Fibroblast of lung (primary cell): ENCODE measurements around the gene BCAT1.

Source experiments
- EZH2 ChIP-seq: IDR thresholded peaks from 2 replicates; pipeline ENCODE4 v1.5.1; 2012; ENCODE audit warnings: low read length, control low read depth, mild to moderate bottlenecking; ENCODE audit errors: missing control alignments
- TF ChIP-seq, protein P1 (sequence below), 2 donors: IDR thresholded peaks in 1 of 2; conservative IDR thresholded peaks in 1 of 2; 1 replicate in 1 of 2; 2 replicates in 1 of 2; pipeline ENCODE4 v1.5.1; 2011 to 2012; ENCODE audit warnings: low read length in 2 of 2, control low read depth in 1 of 2, inconsistent platforms in 1 of 2, low read depth in 1 of 2, mild to moderate bottlenecking in 1 of 2

DNA sequence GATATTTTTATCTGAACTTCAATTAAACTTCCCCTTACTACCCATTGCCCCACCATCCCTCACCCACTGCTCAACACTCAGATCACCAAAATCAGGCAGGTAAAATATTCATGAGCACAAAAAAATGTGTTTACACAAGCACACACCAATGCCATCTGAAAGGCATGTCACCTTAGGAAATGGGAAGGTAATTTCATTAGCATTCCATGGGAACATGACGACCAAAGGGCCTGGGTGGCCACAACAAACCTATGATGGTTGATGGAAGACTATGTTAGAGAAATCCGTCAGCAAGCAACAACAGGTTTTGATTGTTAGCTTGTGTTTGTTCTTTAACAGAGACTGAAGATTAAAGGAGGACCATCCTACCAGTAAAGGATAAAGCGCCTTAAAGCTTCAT lies 97.6 kb downstream of the BCAT1 start:
- TF ChIP-seq, protein P1, sequence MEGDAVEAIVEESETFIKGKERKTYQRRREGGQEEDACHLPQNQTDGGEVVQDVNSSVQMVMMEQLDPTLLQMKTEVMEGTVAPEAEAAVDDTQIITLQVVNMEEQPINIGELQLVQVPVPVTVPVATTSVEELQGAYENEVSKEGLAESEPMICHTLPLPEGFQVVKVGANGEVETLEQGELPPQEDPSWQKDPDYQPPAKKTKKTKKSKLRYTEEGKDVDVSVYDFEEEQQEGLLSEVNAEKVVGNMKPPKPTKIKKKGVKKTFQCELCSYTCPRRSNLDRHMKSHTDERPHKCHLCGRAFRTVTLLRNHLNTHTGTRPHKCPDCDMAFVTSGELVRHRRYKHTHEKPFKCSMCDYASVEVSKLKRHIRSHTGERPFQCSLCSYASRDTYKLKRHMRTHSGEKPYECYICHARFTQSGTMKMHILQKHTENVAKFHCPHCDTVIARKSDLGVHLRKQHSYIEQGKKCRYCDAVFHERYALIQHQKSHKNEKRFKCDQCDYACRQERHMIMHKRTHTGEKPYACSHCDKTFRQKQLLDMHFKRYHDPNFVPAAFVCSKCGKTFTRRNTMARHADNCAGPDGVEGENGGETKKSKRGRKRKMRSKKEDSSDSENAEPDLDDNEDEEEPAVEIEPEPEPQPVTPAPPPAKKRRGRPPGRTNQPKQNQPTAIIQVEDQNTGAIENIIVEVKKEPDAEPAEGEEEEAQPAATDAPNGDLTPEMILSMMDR (conservative IDR thresholded peaks at IDR 0.05 in 1 of 2, IDR thresholded peaks at IDR 0.05 in 1 of 2; ENCODE audit: low read depth in 1 of 2, low read length in 2 of 2) = no peak
- TF ChIP-seq EZH2 = no peak
